Fibroblast of lung (primary cell): ENCODE results near the gene ZNF282. TPM values are rescaled to one million over a fixed set of nuclear protein-coding genes. Genes with fewer than 3 reads are reported as not detected.
A peak's percentile ranks its signal among the peaks of the same experiment; 100 is the strongest.

ENCODE experiments used
- DNase-seq, 2 donors: peaks; one replicate each; pipeline versions ENCODE4 v3.0.0 to v3.0.0-alpha.2; 2010; ENCODE audit warnings: low read depth in 2 of 2
- H2AFZ ChIP-seq: 2 replicates; pipeline ENCODE4 v1.5.1; 2012; ENCODE audit warnings: low read length, control low read depth, inconsistent platforms
- H3K27ac ChIP-seq: 2 replicates; pipeline ENCODE4 v1.5.1; 2011; ENCODE audit warnings: low read length, control low read depth; ENCODE audit not compliant: insufficient read depth
- H3K27me3 ChIP-seq: 2 replicates; pipeline ENCODE4 v1.5.1; 2011; ENCODE audit warnings: mild to moderate bottlenecking, low read length; ENCODE audit not compliant: control insufficient read depth, insufficient read depth
- H3K36me3 ChIP-seq: 2 replicates; pipeline ENCODE4 v1.5.1; 2011; ENCODE audit warnings: low read length; ENCODE audit not compliant: control insufficient read depth, insufficient read depth
- H3K4me1 ChIP-seq: 2 replicates; pipeline ENCODE4 v1.5.1; 2011; ENCODE audit warnings: low read length; ENCODE audit not compliant: control insufficient read depth, insufficient read depth; ENCODE audit errors: extremely low read depth
- H3K4me2 ChIP-seq: 2 replicates; pipeline ENCODE4 v1.5.1; 2011; ENCODE audit warnings: low read length, control low read depth; ENCODE audit not compliant: insufficient read depth; ENCODE audit errors: extremely low read depth
- H3K4me3 ChIP-seq, 4 experiments: fragments of 200-600 bp in 1 of 4; sonication (generic) in 1 of 4; replicated peaks in 1 of 4; 2 replicates each; pipeline ENCODE4 v1.5.1; 2011 to 2016; ENCODE audit warnings: low read length in 4 of 4, low read depth in 3 of 4, mild to moderate bottlenecking in 3 of 4, control low read depth in 2 of 4, inconsistent platforms in 1 of 4, mixed read lengths in 1 of 4; ENCODE audit not compliant: insufficient read depth in 1 of 4; ENCODE audit errors: control extremely low read depth in 1 of 4
- H3K79me2 ChIP-seq: 2 replicates; pipeline ENCODE4 v1.5.1; 2012; ENCODE audit warnings: mild to moderate bottlenecking, low read length, inconsistent platforms; ENCODE audit not compliant: control insufficient read depth, insufficient read depth
- H3K9ac ChIP-seq: 2 replicates; pipeline ENCODE4 v1.5.1; 2011; ENCODE audit warnings: mild to moderate bottlenecking, low read length, control low read depth; ENCODE audit not compliant: insufficient read depth
- H3K9me3 ChIP-seq: 2 replicates; pipeline ENCODE4 v1.5.1; 2012; ENCODE audit warnings: low read depth, low read length; ENCODE audit not compliant: control insufficient read depth, insufficient read depth
- H4K20me1 ChIP-seq: 2 replicates; pipeline ENCODE4 v1.5.1; 2011; ENCODE audit warnings: low read length; ENCODE audit not compliant: control insufficient read depth, insufficient read depth; ENCODE audit errors: extremely low read depth
- EZH2 ChIP-seq: IDR thresholded peaks from 2 replicates; pipeline ENCODE4 v1.5.1; 2012; ENCODE audit warnings: low read length, control low read depth, mild to moderate bottlenecking; ENCODE audit errors: missing control alignments
- polyA plus RNA-seq, 2 donors: library from polyadenylated mRNA; depleted of rRNA in 1 of 2; stranded (reverse) in 1 of 2; unstranded in 1 of 2; fragments of >200 nt; gene quantifications; 2 replicates each; pipeline ENCODE4 v1.2.1, GENCODE V29; 2011 to 2012; ENCODE audit warnings: missing spikeins in 1 of 2
- total RNA-seq: library from RNA; depleted of rRNA; stranded (reverse); fragments of >200 nt; gene quantifications from 2 replicates; pipeline ENCODE4 v1.2.1, GENCODE V29; 2014
- TF ChIP-seq, protein P1 (sequence below), 2 donors: IDR thresholded peaks in 1 of 2; conservative IDR thresholded peaks in 1 of 2; 1 replicate in 1 of 2; 2 replicates in 1 of 2; pipeline ENCODE4 v1.5.1; 2011 to 2012; ENCODE audit warnings: low read length in 2 of 2, control low read depth in 1 of 2, inconsistent platforms in 1 of 2, low read depth in 1 of 2, mild to moderate bottlenecking in 1 of 2

The ZNF282 gene
- total and polyA plus RNA-seq, 2 donors (not counting 1 experiment from before 2014, with no cell fraction given) = 6.8 to 23.1 TPM

DNA sequence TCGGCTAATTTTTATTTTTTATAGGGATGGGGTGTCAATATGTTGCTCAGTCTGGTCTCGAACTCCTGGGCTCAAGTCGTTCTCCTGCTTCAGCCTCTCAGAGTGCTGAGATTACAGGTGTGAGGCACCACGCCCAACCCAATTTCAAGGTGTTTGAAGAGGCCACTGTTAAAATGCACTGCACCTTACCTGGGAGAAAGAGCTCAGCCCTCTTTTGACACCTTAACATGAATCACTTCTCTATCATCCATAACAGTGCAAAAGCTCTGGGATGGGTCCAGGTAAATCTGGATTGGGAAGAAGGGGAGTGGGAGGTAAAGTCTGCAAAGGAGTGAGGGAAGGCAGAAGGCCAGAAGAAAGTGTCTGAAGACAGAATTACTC lies 557 bp upstream of the ZNF282 start:
- Histone ChIP-seq H3K27me3 (no peaks in the 10 kb centered on the region), H3K4me1 (peaks cover 10% of the 10 kb centered on the region), H2AFZ (peak overlapping the region; percentile 93), H4K20me1 (no peaks in the 10 kb centered on the region), H3K36me3 (peaks cover 6% of the 10 kb centered on the region), H3K27ac (no peak overlapping the region), H3K4me2 (peak overlapping the region; percentile 80), H3K9me3 (no peaks in the 10 kb centered on the region), H3K79me2 (peaks cover 25% of the 10 kb centered on the region), H3K9ac (peak overlapping the region; percentile 84), H3K4me3 (peak overlapping the region; percentile 61 to 84 (median 76))
- no peak for DNase-seq
- TF ChIP-seq, protein P1, sequence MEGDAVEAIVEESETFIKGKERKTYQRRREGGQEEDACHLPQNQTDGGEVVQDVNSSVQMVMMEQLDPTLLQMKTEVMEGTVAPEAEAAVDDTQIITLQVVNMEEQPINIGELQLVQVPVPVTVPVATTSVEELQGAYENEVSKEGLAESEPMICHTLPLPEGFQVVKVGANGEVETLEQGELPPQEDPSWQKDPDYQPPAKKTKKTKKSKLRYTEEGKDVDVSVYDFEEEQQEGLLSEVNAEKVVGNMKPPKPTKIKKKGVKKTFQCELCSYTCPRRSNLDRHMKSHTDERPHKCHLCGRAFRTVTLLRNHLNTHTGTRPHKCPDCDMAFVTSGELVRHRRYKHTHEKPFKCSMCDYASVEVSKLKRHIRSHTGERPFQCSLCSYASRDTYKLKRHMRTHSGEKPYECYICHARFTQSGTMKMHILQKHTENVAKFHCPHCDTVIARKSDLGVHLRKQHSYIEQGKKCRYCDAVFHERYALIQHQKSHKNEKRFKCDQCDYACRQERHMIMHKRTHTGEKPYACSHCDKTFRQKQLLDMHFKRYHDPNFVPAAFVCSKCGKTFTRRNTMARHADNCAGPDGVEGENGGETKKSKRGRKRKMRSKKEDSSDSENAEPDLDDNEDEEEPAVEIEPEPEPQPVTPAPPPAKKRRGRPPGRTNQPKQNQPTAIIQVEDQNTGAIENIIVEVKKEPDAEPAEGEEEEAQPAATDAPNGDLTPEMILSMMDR (conservative IDR thresholded peaks at IDR 0.05 in 1 of 2, IDR thresholded peaks at IDR 0.05 in 1 of 2; ENCODE audit: low read depth in 1 of 2, low read length in 2 of 2) = no peak
- TF ChIP-seq EZH2 = no peak

DNA sequence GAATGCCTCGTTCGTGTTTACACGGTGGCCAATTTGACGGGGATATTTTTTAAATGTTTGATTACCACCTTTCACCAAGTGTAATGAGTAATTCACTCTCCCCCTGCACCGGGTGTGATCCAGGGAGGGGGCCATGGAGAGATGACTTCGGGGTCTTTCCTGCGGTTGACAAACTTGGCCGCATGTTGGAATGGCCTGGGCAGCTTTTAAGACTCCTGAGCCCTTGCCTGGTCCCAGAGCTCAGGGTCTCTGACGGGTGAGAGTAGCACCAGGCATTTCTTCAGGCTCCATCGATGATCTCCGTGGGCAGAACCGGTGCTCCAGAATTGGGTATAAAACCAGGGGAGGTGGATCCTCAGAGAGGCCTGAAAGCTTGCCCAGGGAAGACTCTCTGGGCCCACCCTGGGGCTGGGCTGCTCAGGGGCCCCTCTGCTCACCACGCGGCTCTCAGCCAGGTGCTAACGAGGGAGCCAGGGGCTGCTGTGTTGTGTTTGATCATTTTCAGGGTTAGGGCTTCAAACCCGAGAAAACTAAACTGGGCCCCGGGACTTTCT lies 882 bp downstream of the ZNF282 start:
- peak overlapping the region; percentile 84 for H3K9ac ChIP-seq
- H3K9me3 ChIP-seq = no peaks in the 10 kb centered on the region
- peaks cover 9% of the 10 kb centered on the region for H3K36me3 ChIP-seq
- TF ChIP-seq, protein P1 (conservative IDR thresholded peaks at IDR 0.05 in 1 of 2, IDR thresholded peaks at IDR 0.05 in 1 of 2; ENCODE audit: low read depth in 1 of 2, low read length in 2 of 2) = no peak
- no peak for TF ChIP-seq EZH2
- H3K27me3 ChIP-seq = no peaks in the 10 kb centered on the region
- no peaks in the 10 kb centered on the region for H4K20me1 ChIP-seq
- peak overlapping the region; percentile 89 for H3K4me2 ChIP-seq
- H3K4me3 ChIP-seq = peak overlapping the region; percentile 81 to 89 (median 84)
- peak in 1 of 2 donors; percentile 22 for DNase-seq
- peaks cover 27% of the 10 kb centered on the region for H3K79me2 ChIP-seq
- H2AFZ ChIP-seq = no peak overlapping the region
- peaks cover 10% of the 10 kb centered on the region for H3K4me1 ChIP-seq
- peak overlapping the region; percentile 75 for H3K27ac ChIP-seq

DNA sequence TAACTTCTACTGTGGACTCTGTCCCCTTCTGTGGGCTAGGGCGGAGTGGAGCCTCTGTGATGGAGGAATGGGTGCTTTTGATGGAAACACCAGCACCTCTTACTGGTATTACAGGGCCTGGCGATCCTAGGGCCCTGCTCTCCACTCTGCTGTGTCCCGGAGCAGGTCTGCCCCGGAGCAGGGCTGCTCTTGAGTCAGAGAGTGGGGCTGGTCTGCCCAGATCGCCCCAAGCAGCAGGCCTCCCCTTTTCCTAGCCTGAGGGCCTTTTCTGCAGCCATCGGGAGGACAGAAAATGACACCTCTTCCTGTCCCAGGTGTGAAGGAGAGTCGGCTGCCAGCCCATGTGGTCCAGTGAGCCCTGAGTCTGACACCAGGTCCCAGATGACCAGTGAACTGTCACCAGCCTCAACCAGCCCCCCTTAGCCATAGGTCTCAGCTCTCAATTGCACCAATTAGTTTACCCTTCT lies 1.4 kb downstream of the ZNF282 start:
- H3K4me2 ChIP-seq = peak overlapping the region; percentile 89
- H3K27ac ChIP-seq = peak overlapping the region; percentile 75
- H3K4me1 ChIP-seq = peaks cover 10% of the 10 kb centered on the region
- H3K4me3 ChIP-seq = peak overlapping the region; percentile 81 to 89 (median 84)
- peaks cover 27% of the 10 kb centered on the region for H3K79me2 ChIP-seq
- no peak for DNase-seq
- peak overlapping the region; percentile 84 for H3K9ac ChIP-seq
- no peaks in the 10 kb centered on the region for H4K20me1 ChIP-seq
- H2AFZ ChIP-seq = no peak overlapping the region
- TF ChIP-seq, protein P1 (conservative IDR thresholded peaks at IDR 0.05 in 1 of 2, IDR thresholded peaks at IDR 0.05 in 1 of 2; ENCODE audit: low read depth in 1 of 2, low read length in 2 of 2) = no peak
- no peaks in the 10 kb centered on the region for H3K9me3 ChIP-seq
- H3K36me3 ChIP-seq = peaks cover 10% of the 10 kb centered on the region
- H3K27me3 ChIP-seq = no peaks in the 10 kb centered on the region
